HepG2 (cell line): ENCODE measurements around the gene MAP3K1. TPM values are rescaled to one million over a fixed set of nuclear protein-coding genes. Genes with fewer than 3 reads are reported as not detected.

ENCODE experiments used
- ATAC-seq: fragments of 200-7000 bp; cut with Tn5 transposase; 3 replicates; pipeline ENCODE4 v1.9.1; 2020; ENCODE audit warnings: mild to moderate bottlenecking, moderate library complexity
- BruUV-seq: library from RNA; stranded (reverse); fragments of 400-500 nt; replicated peaks from 2 replicates; lab custom pipeline; 2021; lab: Mats Ljungman, UMichigan
- CTCF ChIA-PET: fragments of 300-600 bp; formaldehyde crosslinking; extraction: SDS; loops from one replicate; lab custom pipeline; 2021; ENCODE audit warnings: low total read pairs, inconsistent platforms, low intra/inter-chr PET ratio; lab: Yijun Ruan, JAX
- POLR2A ChIA-PET: fragments of 350-600 bp; sonication (Branson Sonifier 250); formaldehyde crosslinking; loops from one replicate; lab custom pipeline; 2020; ENCODE audit warnings: antibody characterized with exemption, inconsistent platforms; lab: Yijun Ruan, JAX
- DNase-seq: peaks from one replicate; pipeline ENCODE4 v3.0.0-alpha.2; 2015; ENCODE audit warnings: low spot score
- FAIRE-seq: peaks from 3 replicates; lab custom pipeline; 2011; peaks lifted over from hg19 to GRCh38; lab: Jason Lieb, UNC
- H2AFZ ChIP-seq: one replicate; pipeline ENCODE4 v1.6.1; 2011; ENCODE audit warnings: low read length, inconsistent platforms
- H3K27ac ChIP-seq: fragments of 300-600 bp; 3 replicates; pipeline ENCODE4 v1.8.0; 2011; ENCODE audit warnings: mixed run types, mild to moderate bottlenecking, mixed read lengths, low read length, inconsistent platforms; ENCODE audit not compliant: insufficient read depth; ENCODE audit errors: extremely low read length
- H3K27me3 ChIP-seq, 2 experiments: fragments of 200-600 bp in 1 of 2; 2 replicates in 1 of 2; 3 replicates in 1 of 2; pipeline versions ENCODE4 v1.6.0 to v1.8.0; 2011; ENCODE audit warnings: low read length in 2 of 2, mild to moderate bottlenecking in 2 of 2, moderate library complexity in 2 of 2, inconsistent platforms in 1 of 2; ENCODE audit not compliant: insufficient read depth in 2 of 2, control insufficient read depth in 1 of 2
- H3K36me3 ChIP-seq, 2 experiments: fragments of 200-600 bp in 1 of 2; replicated peaks in 1 of 2; 2 replicates in 1 of 2; 3 replicates in 1 of 2; pipeline versions ENCODE4 v1.5.1 to v1.8.0; 2011; ENCODE audit warnings: low read length in 2 of 2, inconsistent platforms in 1 of 2; ENCODE audit not compliant: insufficient read depth in 2 of 2, control insufficient read depth in 1 of 2
- H3K4me1 ChIP-seq: 2 replicates; pipeline ENCODE4 v1.5.1; 2012; ENCODE audit warnings: low read length, inconsistent platforms; ENCODE audit not compliant: insufficient read depth
- H3K4me2 ChIP-seq: 2 replicates; pipeline ENCODE4 v1.6.0; 2011; ENCODE audit warnings: low read depth, low read length, inconsistent platforms
- H3K4me3 ChIP-seq, 3 experiments: fragments of 200-600 bp in 1 of 3; sonication (generic), shearing (Covaris generic) in 1 of 3; replicated peaks in 1 of 3; 2 replicates each; pipeline ENCODE4 v1.5.1; 2011 to 2016; ENCODE audit warnings: low read length in 3 of 3, inconsistent platforms in 2 of 3, low read depth in 2 of 3, mild to moderate bottlenecking in 2 of 3, control low read depth in 1 of 3, mixed read lengths in 1 of 3; ENCODE audit not compliant: insufficient read depth in 1 of 3
- H3K79me2 ChIP-seq: one replicate; pipeline ENCODE4 v1.6.1; 2011; ENCODE audit warnings: low read length, inconsistent platforms; ENCODE audit not compliant: insufficient read depth
- H3K9ac ChIP-seq: 2 replicates; pipeline ENCODE4 v1.6.0; 2011; ENCODE audit warnings: mild to moderate bottlenecking, low read depth, low read length, inconsistent platforms; ENCODE audit not compliant: insufficient read depth
- H3K9me3 ChIP-seq: 2 replicates; pipeline ENCODE4 v1.5.1; 2012; ENCODE audit warnings: mild to moderate bottlenecking, low read length
- H4K20me1 ChIP-seq: 2 replicates; pipeline ENCODE4 v1.6.0; 2011; ENCODE audit warnings: inconsistent platforms, mild to moderate bottlenecking, low read length, moderate library complexity; ENCODE audit not compliant: insufficient read depth
- BCL6 ChIP-seq: IDR thresholded peaks from 2 replicates; pipeline ENCODE4 v1.6.1; 2016; ENCODE audit warnings: missing genetic modification reagents, missing compliant biosample characterization
- BRD4 ChIP-seq: sonication (generic); formaldehyde crosslinking; IDR thresholded peaks from 2 replicates; pipeline ENCODE4 v1.4.0; 2020; ENCODE audit warnings: missing genetic modification reagents
- FOSL1 ChIP-seq: sonication (generic); formaldehyde crosslinking; IDR thresholded peaks from 2 replicates; pipeline ENCODE4 v1.9.0; 2021; ENCODE audit warnings: missing genetic modification reagents, borderline replicate concordance
- GTF3A ChIP-seq: sonication (generic); formaldehyde crosslinking; conservative IDR thresholded peaks from 2 replicates; pipeline ENCODE4 v1.4.0; 2020; ENCODE audit warnings: mild to moderate bottlenecking, missing genetic modification reagents
- KDM6A ChIP-seq: IDR thresholded peaks from 2 replicates; pipeline ENCODE4 v1.6.1; 2016; ENCODE audit warnings: low read depth
- MAFK ChIP-seq, 2 experiments: IDR thresholded peaks in 1 of 2; conservative IDR thresholded peaks in 1 of 2; 2 replicates each; pipeline ENCODE4 v1.6.1; 2011; ENCODE audit warnings: improper control_type of control experiment in 2 of 2, low read length in 2 of 2
- MEF2D ChIP-seq: sonication (generic); formaldehyde crosslinking; IDR thresholded peaks from 2 replicates; pipeline ENCODE4 v1.5.1; 2020; ENCODE audit warnings: mild to moderate bottlenecking, missing genetic modification reagents
- MIXL1 ChIP-seq: IDR thresholded peaks from 2 replicates; pipeline ENCODE4 v1.6.1; 2016
- MYNN ChIP-seq: sonication (generic); formaldehyde crosslinking; IDR thresholded peaks from 2 replicates; pipeline ENCODE4 v1.4.0; 2020; ENCODE audit warnings: mild to moderate bottlenecking, low read depth, missing genetic modification reagents
- NFE2L2 ChIP-seq: fragments of 150-350 bp; IDR thresholded peaks from 2 replicates; pipeline ENCODE4 v1.6.1; 2014; ENCODE audit warnings: low read length
- PAX8 ChIP-seq: sonication (generic); formaldehyde crosslinking; IDR thresholded peaks from 2 replicates; pipeline ENCODE4 v1.8.0; 2022; ENCODE audit warnings: mild to moderate bottlenecking, missing genetic modification reagents, borderline replicate concordance
- RAD51 ChIP-seq: fragments of 450-650 bp; IDR thresholded peaks from 2 replicates; pipeline ENCODE4 v1.6.1; 2016; ENCODE audit warnings: borderline replicate concordance
- SMARCE1 ChIP-seq: fragments of 450-650 bp; IDR thresholded peaks from 2 replicates; pipeline ENCODE4 v1.6.1; 2017; ENCODE audit warnings: borderline replicate concordance
- XBP1 ChIP-seq: sonication (generic); formaldehyde crosslinking; IDR thresholded peaks from 2 replicates; pipeline ENCODE4 v1.5.0; 2020; ENCODE audit warnings: missing genetic modification reagents
- ZFP36L2 ChIP-seq: sonication (generic); formaldehyde crosslinking; IDR thresholded peaks from 2 replicates; pipeline ENCODE4 v1.4.0; 2020; ENCODE audit warnings: missing genetic modification reagents
- ZFP90 ChIP-seq: sonication (generic); formaldehyde crosslinking; IDR thresholded peaks from 2 replicates; pipeline ENCODE4 v1.8.0; 2022; ENCODE audit warnings: missing genetic modification reagents, mild to moderate bottlenecking, inconsistent platforms, borderline replicate concordance
- ZKSCAN8 ChIP-seq: IDR thresholded peaks from 2 replicates; pipeline ENCODE4 v1.6.1; 2016; ENCODE audit warnings: borderline replicate concordance, missing genetic modification reagents, missing compliant biosample characterization
- ZMYM4 ChIP-seq: sonication (generic); formaldehyde crosslinking; IDR thresholded peaks from 2 replicates; pipeline ENCODE4 v1.8.1; 2023; ENCODE audit warnings: mild to moderate bottlenecking, missing genetic modification reagents
- WGBS: methylation state at CpG from one replicate; pipeline ENCODE4 v1.1.6; 2017; ENCODE audit warnings: low lambda C conversion rate; 5-methylcytosine and 5-hydroxymethylcytosine counted together
- in situ Hi-C: cut with HindIII; loops from 2 replicates; pipeline ENCODE4 v1.10.0; 2017; ENCODE audit warnings: low pct_unique_long_range_greater_than_20kb; ENCODE audit not compliant: extremely low pct_ligation_motif_present
- intact Hi-C: fragments of 100-400 bp; cut with micrococcal nuclease; formaldehyde crosslinking; loops from one replicate; pipeline ENCODE4 v1.10.0; 2022; ENCODE audit not compliant: unreplicated experiment
- polyA plus RNA-seq, 8 experiments: library from polyadenylated mRNA; depleted of rRNA in 3 of 8; stranded (reverse) in 7 of 8; unstranded in 1 of 8; fragments of >200 nt; fragmentation: Illumina TruSeq in 4 of 8; extraction: Trizol in 4 of 8; gene quantifications; 2 replicates each; pipeline versions ENCODE4 v1.2.1 to v1.2.3, GENCODE V29; 2011 to 2016; ENCODE audit warnings: low read depth in 4 of 8, missing spikeins in 1 of 8, mixed read lengths in 1 of 8; ENCODE audit not compliant: insufficient read depth in 1 of 8
- total RNA-seq, 5 experiments: library from RNA; depleted of rRNA; stranded (reverse); fragments of >200 nt; fragmentation: Illumina TruSeq; extraction: Trizol; gene quantifications; 2 replicates each; pipeline ENCODE4 v1.2.3, GENCODE V29; 2016; ENCODE audit warnings: low read depth in 1 of 5
- TF ChIP-seq, protein P1 (sequence below): IDR thresholded peaks from 2 replicates; pipeline ENCODE4 v1.6.1; 2018; ENCODE audit warnings: missing genetic modification reagents, mild to moderate bottlenecking, missing compliant biosample characterization

MAP3K1 gene
- total and polyA plus RNA-seq, 2 of the 13 experiments (the other 11 are each of a cell fraction or from before 2014, with no cell fraction given): 16.4 to 30.3 TPM

DNA sequence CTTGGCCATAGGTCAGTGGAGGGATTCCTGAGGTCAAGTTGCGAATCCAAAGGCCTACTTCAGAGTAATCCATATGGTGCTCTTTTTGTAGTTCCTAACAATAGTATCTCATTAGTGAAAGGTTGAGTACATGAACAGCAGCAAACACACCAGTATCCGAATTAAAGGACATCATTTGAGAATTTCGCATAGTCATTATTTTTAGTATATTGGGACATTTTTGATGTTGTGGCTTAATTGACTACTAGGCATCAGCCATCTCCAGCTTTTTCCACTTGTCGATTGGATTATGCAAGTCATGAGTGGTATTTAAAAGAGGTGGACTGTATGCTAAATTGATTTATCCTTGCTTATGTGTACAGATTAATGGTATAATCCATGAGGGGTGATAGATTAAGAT, 23.7 kb downstream of the MAP3K1 start:
- H3K4me3 ChIP-seq: no peak overlapping the region
- TF ChIP-seq RAD51 (no peak), MAFK (conservative IDR thresholded peaks at IDR 0.05 in 1 of 2, IDR thresholded peaks at IDR 0.05 in 1 of 2; ENCODE audit: low read length in 2 of 2) (peak in 1 of 2 experiments; percentile 23; a peak in 1 of 4 replicates), NFE2L2 (peak; percentile 47; the same call in 1 of the 2 replicates)
- TF ChIP-seq, all 625 proteins: peak for 2
- Histone ChIP-seq H2AFZ (no peak overlapping the region), H3K9me3 (no peaks in the 10 kb centered on the region), H3K27me3 (no peaks in the 10 kb centered on the region), H4K20me1 (peaks cover 31% of the 10 kb centered on the region), H3K27ac (no peak overlapping the region), H3K36me3 (no peaks in the 10 kb centered on the region; a peak in 1 of 5 replicates), H3K79me2 (peaks cover 99% of the 10 kb centered on the region), H3K9ac (no peak overlapping the region), H3K4me2 (peak overlapping the region; percentile 62; the same call in 1 of the 2 replicates), H3K4me1 (peaks cover 48% of the 10 kb centered on the region)
- FAIRE-seq: no peak
- DNase-seq: no peak
- intact Hi-C loops (loop anchor here (5.0 to 10.0 kb wide), 2 partner anchors 357 to 904 kb away; no protein-coding TSS in a partner anchor), in situ Hi-C loops (loop anchor here (5.0 to 25.0 kb wide), 3 partner anchors 352 to 902 kb away; no protein-coding TSS in a partner anchor)
- no TSS peak for BruUV-seq
- 95% methylated on average over 4 of the region's 4 CpGs for WGBS
- CTCF ChIA-PET: interaction anchor here (1.4 to 2.9 kb wide), 2 partner anchors 357 to 568 kb away, joined by 3 to 29 read pairs; no protein-coding TSS in a partner anchor
- POLR2A ChIA-PET: interaction anchor here (1.2 kb wide), 1 partner anchor 481 kb away, joined by 4 read pairs; no protein-coding TSS in a partner anchor
- no peak for ATAC-seq

DNA sequence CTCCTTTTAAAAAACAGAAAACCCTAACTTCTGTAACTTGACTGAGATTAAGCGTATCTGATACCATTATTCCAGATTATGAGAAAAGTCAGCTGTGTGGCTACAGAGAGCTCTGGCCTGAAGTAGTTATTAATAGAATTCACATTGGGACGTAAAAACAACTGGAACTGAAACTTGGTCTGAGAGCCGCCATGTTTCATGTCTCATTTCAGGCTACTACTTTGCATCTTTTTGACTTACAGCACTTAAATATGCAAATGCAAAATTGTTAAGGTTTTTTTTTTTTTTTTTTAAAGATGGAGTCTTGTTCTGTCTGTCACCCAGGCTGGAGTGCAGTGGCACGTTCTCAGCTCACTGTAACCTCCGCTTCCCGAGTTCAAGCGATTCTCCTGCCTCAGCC, 25.2 kb downstream of the MAP3K1 start:
- POLR2A ChIA-PET: no interaction called here
- Histone ChIP-seq H3K4me2 (no peak overlapping the region), H3K27ac (no peak overlapping the region), H3K4me1 (peaks cover 42% of the 10 kb centered on the region), H2AFZ (no peak overlapping the region), H3K36me3 (no peaks in the 10 kb centered on the region), H3K27me3 (no peaks in the 10 kb centered on the region), H3K9me3 (no peaks in the 10 kb centered on the region), H3K79me2 (peaks cover 98% of the 10 kb centered on the region), H3K4me3 (no peak overlapping the region), H4K20me1 (peaks cover 19% of the 10 kb centered on the region), H3K9ac (no peak overlapping the region)
- intact Hi-C loops (no loop called here), in situ Hi-C loops (loop anchor here (25.0 kb wide), 2 partner anchors 353 to 903 kb away; no protein-coding TSS in a partner anchor)
- DNase-seq (no peak), FAIRE-seq (no peak), ATAC-seq (no peak)
- CTCF ChIA-PET: no interaction called here
- WGBS: 97% methylated on average over 7 of the region's 7 CpGs
- BruUV-seq: no TSS peak
- TF ChIP-seq XBP1 (CRISPR knock-in tag) (no peak), ZKSCAN8 (CRISPR knock-in tag) (no peak), MEF2D (CRISPR knock-in tag) (no peak), ZFP36L2 (no peak), ZFP90 (CRISPR knock-in tag) (no peak), ZMYM4 (CRISPR knock-in tag) (no peak), BRD4 (CRISPR knock-in tag) (no peak), SMARCE1 (no peak), MYNN (CRISPR knock-in tag) (no peak), KDM6A (CRISPR knock-in tag) (no peak), PAX8 (no peak), BCL6 (CRISPR knock-in tag) (no peak), FOSL1 (CRISPR knock-in tag) (no peak), GTF3A (CRISPR knock-in tag) (no peak), MIXL1 (CRISPR knock-in tag) (no peak)
- TF ChIP-seq, protein P1, sequence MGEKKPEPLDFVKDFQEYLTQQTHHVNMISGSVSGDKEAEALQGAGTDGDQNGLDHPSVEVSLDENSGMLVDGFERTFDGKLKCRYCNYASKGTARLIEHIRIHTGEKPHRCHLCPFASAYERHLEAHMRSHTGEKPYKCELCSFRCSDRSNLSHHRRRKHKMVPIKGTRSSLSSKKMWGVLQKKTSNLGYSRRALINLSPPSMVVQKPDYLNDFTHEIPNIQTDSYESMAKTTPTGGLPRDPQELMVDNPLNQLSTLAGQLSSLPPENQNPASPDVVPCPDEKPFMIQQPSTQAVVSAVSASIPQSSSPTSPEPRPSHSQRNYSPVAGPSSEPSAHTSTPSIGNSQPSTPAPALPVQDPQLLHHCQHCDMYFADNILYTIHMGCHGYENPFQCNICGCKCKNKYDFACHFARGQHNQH (CRISPR knock-in tag): no peak
